K562 (cell line): ENCODE data around the gene HELLS.

Source experiments
- HMG20B ChIP-seq: fragments of 250-450 bp; sonication (Bioruptor Pico); IDR thresholded peaks from 2 replicates; pipeline ENCODE4 v1.5.0; 2021; ENCODE audit warnings: mild to moderate bottlenecking
- KLF10 ChIP-seq: fragments of 250-450 bp; sonication (Bioruptor Pico); IDR thresholded peaks from 2 replicates; pipeline ENCODE4 v1.6.1; 2021; ENCODE audit warnings: matching md5 sums

GRCh38 chr10:94549221-94549620 is 3.6 kb downstream of the HELLS start:
- TF ChIP-seq KLF10 (CRISPR knock-in tag) = no peak
- no peak for TF ChIP-seq HMG20B
